ENCODE measurements around the gene FBXL19. TPM values are rescaled to one million over a fixed set of nuclear protein-coding genes. Genes with fewer than 3 reads are reported as not detected.
A peak's percentile ranks its signal among the peaks of the same experiment; 100 is the strongest.

The FBXL19 gene
- total RNA-seq, 1 donor from 2014 or later: 6.3 TPM

- no peak for DNase-seq
- intact Hi-C loops (cut with micrococcal nuclease): no loop called here
- TF ChIP-seq CTCF (IDR thresholded peaks at IDR 0.05; ENCODE audit: borderline replicate concordance): no peak
- Histone ChIP-seq H3K27me3 (ENCODE audit: low read depth) (no peaks in the 10 kb centered on the region), H3K36me3 (peaks cover 14% of the 10 kb centered on the region), H3K4me1 (peaks cover 46% of the 10 kb centered on the region), H3K9me3 (replicated peaks) (no peaks in the 10 kb centered on the region), H3K27ac (replicated peaks) (peak overlapping the region; percentile 99), H3K4me3 (peak overlapping the region; percentile 99)
Observed at GRCh38 chr16:30876867-30877266, 46.5 kb upstream of the FBXL19 start.

- no peak for DNase-seq
- Histone ChIP-seq H3K27me3 (ENCODE audit: low read depth) (no peaks in the 10 kb centered on the region), H3K9me3 (replicated peaks) (no peaks in the 10 kb centered on the region), H3K36me3 (peaks cover 44% of the 10 kb centered on the region), H3K4me3 (no peak overlapping the region), H3K27ac (replicated peaks) (peak overlapping the region; percentile 86), H3K4me1 (peaks cover 25% of the 10 kb centered on the region)
- TF ChIP-seq CTCF (IDR thresholded peaks at IDR 0.05; ENCODE audit: borderline replicate concordance): no peak
- intact Hi-C loops (cut with micrococcal nuclease): no loop called here
Observed at GRCh38 chr16:30882429-30883310, 40.7 kb upstream of the FBXL19 start.

- intact Hi-C loops (cut with micrococcal nuclease): no loop called here
- Histone ChIP-seq H3K4me1 (peaks cover 25% of the 10 kb centered on the region), H3K9me3 (replicated peaks) (no peaks in the 10 kb centered on the region), H3K4me3 (no peak overlapping the region), H3K27ac (replicated peaks) (no peak overlapping the region), H3K36me3 (peaks cover 53% of the 10 kb centered on the region), H3K27me3 (ENCODE audit: low read depth) (no peaks in the 10 kb centered on the region)
- no peak for DNase-seq
- TF ChIP-seq CTCF (IDR thresholded peaks at IDR 0.05; ENCODE audit: borderline replicate concordance): no peak
Observed at GRCh38 chr16:30884760-30885159, 38.6 kb upstream of the FBXL19 start.

- DNase-seq: no peak
- intact Hi-C loops (cut with micrococcal nuclease): no loop called here
- Histone ChIP-seq H3K36me3 (peaks cover 52% of the 10 kb centered on the region), H3K27ac (replicated peaks) (no peak overlapping the region), H3K4me3 (no peak overlapping the region), H3K9me3 (replicated peaks) (no peaks in the 10 kb centered on the region), H3K4me1 (peaks cover 25% of the 10 kb centered on the region), H3K27me3 (ENCODE audit: low read depth) (no peaks in the 10 kb centered on the region)
- TF ChIP-seq CTCF (IDR thresholded peaks at IDR 0.05; ENCODE audit: borderline replicate concordance): no peak
Observed at GRCh38 chr16:30885196-30885595, 38.2 kb upstream of the FBXL19 start.

GRCh38 chr16:30886145-30886544, 37.2 kb upstream of the FBXL19 start:
- intact Hi-C loops (cut with micrococcal nuclease): no loop called here

More at GRCh38 chr16:30886145-30886544, 37.2 kb upstream of the FBXL19 start:
- Histone ChIP-seq H3K9me3 (replicated peaks) (no peaks in the 10 kb centered on the region), H3K27me3 (ENCODE audit: low read depth) (no peaks in the 10 kb centered on the region), H3K27ac (replicated peaks) (no peak overlapping the region), H3K36me3 (peaks cover 59% of the 10 kb centered on the region), H3K4me1 (peaks cover 21% of the 10 kb centered on the region), H3K4me3 (no peak overlapping the region)
- TF ChIP-seq CTCF (IDR thresholded peaks at IDR 0.05; ENCODE audit: borderline replicate concordance): no peak
- DNase-seq: no peak
